Esophagus muscularis mucosa (tissue), 3 donors: Measurements from ENCODE around the gene HEXIM2.

Source experiments
- EP300 ChIP-seq: sonication (generic); formaldehyde crosslinking; IDR thresholded peaks from one replicate; pipeline ENCODE4 v1.6.1; 2017; ENCODE audit warnings: antibody characterized with exemption
- TF ChIP-seq, protein P1 (sequence below), 3 experiments: fragments of 200-600 bp in 2 of 3; fragments of 450-650 bp in 1 of 3; sonication (generic) in 2 of 3; IDR thresholded peaks; one replicate each; pipeline ENCODE4 v1.5.1; 2017 to 2019; ENCODE audit warnings: antibody characterized with exemption in 3 of 3, mild to moderate bottlenecking in 2 of 3, moderate library complexity in 1 of 3

DNA sequence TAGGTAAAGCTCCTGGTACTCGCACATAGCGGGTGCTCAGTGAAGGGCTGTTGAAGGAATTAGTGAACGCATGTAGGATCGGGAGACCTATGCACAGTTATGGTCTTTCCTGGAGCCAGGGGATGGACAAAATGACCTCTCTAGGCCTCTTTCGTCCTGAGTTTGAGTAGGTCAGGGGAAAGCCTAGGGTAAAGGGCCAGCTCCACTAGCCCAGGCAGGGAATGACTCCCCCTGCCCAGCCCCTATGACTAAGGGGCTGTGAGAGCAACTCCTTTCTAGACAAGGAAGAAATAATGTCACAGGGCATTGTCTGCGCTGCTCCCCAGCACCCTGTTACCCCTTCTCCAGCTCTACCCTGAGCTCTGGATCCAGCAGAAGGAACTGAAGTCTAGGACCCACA is 35.4 kb downstream of the HEXIM2 start:
- TF ChIP-seq, protein P1, sequence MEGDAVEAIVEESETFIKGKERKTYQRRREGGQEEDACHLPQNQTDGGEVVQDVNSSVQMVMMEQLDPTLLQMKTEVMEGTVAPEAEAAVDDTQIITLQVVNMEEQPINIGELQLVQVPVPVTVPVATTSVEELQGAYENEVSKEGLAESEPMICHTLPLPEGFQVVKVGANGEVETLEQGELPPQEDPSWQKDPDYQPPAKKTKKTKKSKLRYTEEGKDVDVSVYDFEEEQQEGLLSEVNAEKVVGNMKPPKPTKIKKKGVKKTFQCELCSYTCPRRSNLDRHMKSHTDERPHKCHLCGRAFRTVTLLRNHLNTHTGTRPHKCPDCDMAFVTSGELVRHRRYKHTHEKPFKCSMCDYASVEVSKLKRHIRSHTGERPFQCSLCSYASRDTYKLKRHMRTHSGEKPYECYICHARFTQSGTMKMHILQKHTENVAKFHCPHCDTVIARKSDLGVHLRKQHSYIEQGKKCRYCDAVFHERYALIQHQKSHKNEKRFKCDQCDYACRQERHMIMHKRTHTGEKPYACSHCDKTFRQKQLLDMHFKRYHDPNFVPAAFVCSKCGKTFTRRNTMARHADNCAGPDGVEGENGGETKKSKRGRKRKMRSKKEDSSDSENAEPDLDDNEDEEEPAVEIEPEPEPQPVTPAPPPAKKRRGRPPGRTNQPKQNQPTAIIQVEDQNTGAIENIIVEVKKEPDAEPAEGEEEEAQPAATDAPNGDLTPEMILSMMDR (IDR thresholded peaks at IDR 0.05), result no peak
- no peak for TF ChIP-seq EP300
